Suprapubic skin (tissue), 4 donors: ENCODE results near the gene ZDHHC5. TPM values are rescaled to one million over a fixed set of nuclear protein-coding genes. Genes with fewer than 3 reads are reported as not detected.
A peak's percentile ranks its signal among the peaks of the same experiment; 100 is the strongest.
"Not testable (repeated sequence)": the region's sequence is repeated elsewhere in the genome, so short reads cannot be mapped to it uniquely, and the experiment has no call there.

Experiments used
- DNase-seq, 2 donors: peaks; one replicate each; pipeline ENCODE4 v3.0.0-alpha.2; 2019; ENCODE audit warnings: low spot score in 2 of 2
- H3K27ac ChIP-seq: fragments of 200-600 bp; sonication (generic); one replicate; pipeline ENCODE4 v1.5.1; 2019
- H3K27me3 ChIP-seq: fragments of 200-600 bp; sonication (generic); one replicate; pipeline ENCODE4 v1.5.1; 2019
- H3K36me3 ChIP-seq: fragments of 200-600 bp; sonication (generic); one replicate; pipeline ENCODE4 v1.5.1; 2019
- H3K4me1 ChIP-seq: fragments of 200-600 bp; sonication (generic); one replicate; pipeline ENCODE4 v1.5.1; 2019
- H3K4me3 ChIP-seq: fragments of 200-600 bp; sonication (generic); one replicate; pipeline ENCODE4 v1.5.1; 2019; ENCODE audit warnings: mild to moderate bottlenecking
- H3K9me3 ChIP-seq: fragments of 200-600 bp; sonication (generic); one replicate; pipeline ENCODE4 v1.5.1; 2019
- CTCF ChIP-seq, 2 donors: fragments of 200-600 bp in 1 of 2; fragments of 450-650 bp in 1 of 2; sonication (generic) in 1 of 2; IDR thresholded peaks; one replicate each; pipeline ENCODE4 v1.5.1; 2016 to 2019; ENCODE audit warnings: antibody characterized with exemption in 2 of 2, mild to moderate bottlenecking in 1 of 2, moderate library complexity in 1 of 2
- EP300 ChIP-seq: sonication (generic); formaldehyde crosslinking; IDR thresholded peaks from one replicate; pipeline ENCODE4 v1.6.1; 2017; ENCODE audit warnings: antibody characterized with exemption
- POLR2A ChIP-seq, 2 donors: fragments of 450-650 bp; IDR thresholded peaks; one replicate each; pipeline ENCODE4 v1.6.1; 2017; ENCODE audit warnings: antibody characterized with exemption in 2 of 2, mild to moderate bottlenecking in 2 of 2, moderate library complexity in 2 of 2
- POLR2AphosphoS5 ChIP-seq, 3 donors: sonication (generic); formaldehyde crosslinking; IDR thresholded peaks; one replicate each; pipeline ENCODE4 v1.6.1; 2017; ENCODE audit warnings: antibody characterized with exemption in 3 of 3
- whole genome bisulfite sequencing: methylation state at CpG from one replicate; pipeline ENCODE4 v1.1.5; 2018; 5-methylcytosine and 5-hydroxymethylcytosine counted together
- total RNA-seq, 4 donors: library from RNA; depleted of rRNA; stranded (reverse); fragments of >200 nt; gene quantifications; one replicate each; pipeline ENCODE4 v1.1.0, GENCODE V29; 2016

Gene ZDHHC5
- total RNA-seq, 4 donors from 2014 or later: 61.7 to 93.9 (median 87.6) TPM

GRCh38 chr11:57681168-57681567 is 13.3 kb downstream of the ZDHHC5 start:
- no peaks in the 10 kb centered on the region for H3K9me3 ChIP-seq
- peak overlapping the region; percentile 91 for H3K27ac ChIP-seq
- H3K27me3 ChIP-seq: no peaks in the 10 kb centered on the region
- TF ChIP-seq EP300: no peak
- no peak for TF ChIP-seq POLR2AphosphoS5 (IDR thresholded peaks at IDR 0.05)
- no peak for TF ChIP-seq CTCF (IDR thresholded peaks at IDR 0.05)
- TF ChIP-seq POLR2A (IDR thresholded peaks at IDR 0.05): no peak
- WGBS: 56% methylated on average over 1 of the region's 1 CpG
- H3K4me1 ChIP-seq: peaks cover 39% of the 10 kb centered on the region
- no peak for DNase-seq
- H3K36me3 ChIP-seq: peaks cover 51% of the 10 kb centered on the region
- no peak overlapping the region for H3K4me3 ChIP-seq

DNA sequence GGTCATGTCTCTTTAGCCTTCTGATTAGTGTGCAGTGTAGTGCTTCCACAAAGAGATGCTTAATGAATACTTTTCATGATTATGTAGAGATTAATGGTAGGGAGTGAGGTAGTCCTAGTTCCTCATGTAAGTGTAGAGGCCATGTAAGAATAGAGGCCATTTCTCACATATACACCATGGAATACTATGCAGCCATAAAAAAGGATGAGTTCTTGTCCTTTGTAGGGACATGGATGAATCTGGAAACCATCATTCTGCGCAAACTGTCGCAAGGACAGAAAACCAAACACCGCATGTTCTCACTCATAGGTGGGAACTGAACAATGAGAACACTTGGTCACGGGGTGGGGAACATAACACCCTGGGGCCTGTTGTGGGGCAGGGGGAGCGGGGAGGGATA is 22.6 kb downstream of the ZDHHC5 start:
- H3K36me3 ChIP-seq: peaks cover 93% of the 10 kb centered on the region
- over 99% methylated on average over 5 of the region's 5 CpGs for WGBS

GRCh38 chr11:57698843-57699365 is 31.0 kb downstream of the ZDHHC5 start:
- H3K36me3 ChIP-seq: peaks cover 92% of the 10 kb centered on the region
- H3K4me3 ChIP-seq: no peak overlapping the region
- H3K9me3 ChIP-seq: no peaks in the 10 kb centered on the region
- no peak for DNase-seq
- no peak for TF ChIP-seq CTCF (IDR thresholded peaks at IDR 0.05)
- no peak for TF ChIP-seq POLR2AphosphoS5 (IDR thresholded peaks at IDR 0.05)
- no peak for TF ChIP-seq POLR2A (IDR thresholded peaks at IDR 0.05)
- no peak for TF ChIP-seq EP300
- no peak overlapping the region for H3K27ac ChIP-seq
- no peaks in the 10 kb centered on the region for H3K4me1 ChIP-seq
- no peaks in the 10 kb centered on the region for H3K27me3 ChIP-seq
- WGBS: 100% methylated on average over 2 of the region's 18 CpGs

More for the DNA sequence above, 22.6 kb downstream of the ZDHHC5 start:
- not testable (repeated sequence) for DNase-seq, H3K27ac ChIP-seq, H3K27me3 ChIP-seq, H3K4me3 ChIP-seq, H3K9me3 ChIP-seq, H3K4me1 ChIP-seq

- Histone ChIP-seq H3K9me3 (no peaks in the 10 kb centered on the region), H3K27me3 (no peaks in the 10 kb centered on the region), H3K27ac (no peak overlapping the region), H3K4me3 (no peak overlapping the region), H3K36me3 (peaks cover 92% of the 10 kb centered on the region), H3K4me1 (no peaks in the 10 kb centered on the region)
- TF ChIP-seq EP300 (no peak), POLR2AphosphoS5 (IDR thresholded peaks at IDR 0.05) (no peak), CTCF (IDR thresholded peaks at IDR 0.05) (no peak), POLR2A (IDR thresholded peaks at IDR 0.05) (no peak)
- no peak for DNase-seq
- 89% methylated on average over 10 of the region's 10 CpGs for WGBS
Observed at GRCh38 chr11:57699813-57700212, 31.9 kb downstream of the ZDHHC5 start.

DNA sequence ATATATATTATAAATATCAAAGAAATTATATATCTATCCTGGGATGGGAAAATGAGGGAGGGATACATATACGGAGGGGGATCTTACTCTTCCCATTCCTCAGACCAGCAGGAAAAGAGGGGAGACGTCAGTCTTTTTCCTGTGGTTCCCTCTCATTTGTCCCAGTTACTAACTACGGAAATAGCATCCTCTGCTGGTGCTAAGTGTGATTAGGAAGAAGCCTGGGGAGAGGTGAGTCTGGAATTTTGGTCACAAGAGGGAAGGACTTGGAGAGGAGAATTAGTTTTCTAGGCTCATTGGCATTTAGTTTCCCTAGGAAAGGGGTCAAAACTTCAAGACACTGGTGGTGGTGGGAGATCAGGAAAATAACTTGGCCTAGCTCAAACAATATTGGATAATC is 32.5 kb downstream of the ZDHHC5 start:
- no peak for DNase-seq
- H3K27me3 ChIP-seq: no peaks in the 10 kb centered on the region
- no peaks in the 10 kb centered on the region for H3K9me3 ChIP-seq
- 72% methylated on average over 3 of the region's 3 CpGs for WGBS
- no peak for TF ChIP-seq EP300
- TF ChIP-seq CTCF (IDR thresholded peaks at IDR 0.05): no peak
- TF ChIP-seq POLR2AphosphoS5 (IDR thresholded peaks at IDR 0.05): no peak
- TF ChIP-seq POLR2A (IDR thresholded peaks at IDR 0.05): no peak
- H3K4me1 ChIP-seq: no peaks in the 10 kb centered on the region
- H3K4me3 ChIP-seq: no peak overlapping the region
- H3K36me3 ChIP-seq: peaks cover 90% of the 10 kb centered on the region
- H3K27ac ChIP-seq: no peak overlapping the region

DNA sequence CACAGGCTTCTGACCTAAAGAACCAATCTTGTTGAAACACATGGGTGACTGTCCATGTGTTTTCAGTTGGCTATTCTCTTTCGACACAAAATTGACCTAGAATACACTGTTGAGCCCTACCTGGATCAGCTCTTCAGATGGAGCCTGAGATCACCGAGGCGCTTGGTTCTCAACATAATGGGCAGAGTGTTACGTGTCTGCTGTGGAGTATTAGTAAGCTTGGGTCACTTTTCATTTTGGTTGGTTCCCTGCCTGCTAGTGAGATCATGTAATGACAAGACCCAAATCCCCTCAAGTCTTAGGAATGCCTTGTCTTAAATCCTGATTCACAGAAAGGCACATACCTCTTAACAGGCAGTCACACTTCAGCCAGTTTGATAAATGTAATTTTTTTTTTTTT is 35.4 kb downstream of the ZDHHC5 start:
- no peaks in the 10 kb centered on the region for H3K9me3 ChIP-seq
- no peak overlapping the region for H3K4me3 ChIP-seq
- no peaks in the 10 kb centered on the region for H3K27me3 ChIP-seq
- H3K27ac ChIP-seq: no peak overlapping the region
- H3K36me3 ChIP-seq: peaks cover 64% of the 10 kb centered on the region
- TF ChIP-seq POLR2AphosphoS5 (IDR thresholded peaks at IDR 0.05): no peak
- no peak for TF ChIP-seq CTCF (IDR thresholded peaks at IDR 0.05)
- TF ChIP-seq POLR2A (IDR thresholded peaks at IDR 0.05): no peak
- no peak for TF ChIP-seq EP300
- H3K4me1 ChIP-seq: no peaks in the 10 kb centered on the region
- WGBS: 85% methylated on average over 4 of the region's 4 CpGs
- DNase-seq: no peak
